Upper lobe of left lung (tissue), 4 donors: Measurements from ENCODE around the gene PDX1.

Experiments used
- EP300 ChIP-seq, 4 donors: sonication (generic); formaldehyde crosslinking; IDR thresholded peaks; one replicate each; pipeline ENCODE4 v1.5.1; 2017; ENCODE audit warnings: antibody characterized with exemption in 4 of 4, control low read depth in 2 of 4
- POLR2A ChIP-seq, 4 donors: fragments of 450-650 bp; IDR thresholded peaks; one replicate each; pipeline ENCODE4 v1.5.1; 2016 to 2017; ENCODE audit warnings: antibody characterized with exemption in 4 of 4, mild to moderate bottlenecking in 2 of 4
- POLR2AphosphoS5 ChIP-seq, 2 donors: sonication (generic); formaldehyde crosslinking; IDR thresholded peaks; one replicate each; pipeline ENCODE4 v1.5.1; 2017; ENCODE audit warnings: antibody characterized with exemption in 2 of 2
- TF ChIP-seq, protein P1 (sequence below), 6 experiments: fragments of 450-650 bp in 4 of 6; fragments of 200-600 bp in 2 of 6; sonication (generic) in 2 of 6; IDR thresholded peaks; one replicate each; pipeline ENCODE4 v1.5.1; 2016 to 2019; ENCODE audit warnings: antibody characterized with exemption in 6 of 6

DNA sequence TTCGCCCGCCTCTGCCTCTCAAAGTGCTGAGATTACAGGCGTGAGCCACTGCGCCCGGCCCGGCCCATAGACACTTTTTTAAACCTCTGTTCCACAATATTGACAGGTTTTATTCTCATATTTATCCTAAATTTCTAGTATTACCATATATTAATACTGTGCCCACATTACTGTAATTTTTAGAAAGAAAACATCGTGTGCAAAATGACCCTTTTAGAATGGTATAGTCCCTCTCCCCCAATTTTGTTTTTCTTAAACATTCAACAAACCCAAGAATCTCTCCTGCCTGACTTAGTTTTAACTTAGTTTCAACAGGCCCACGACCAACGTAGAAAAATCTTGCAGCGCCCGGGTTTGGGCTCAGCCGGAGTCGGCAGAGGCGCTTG lies 40.2 kb downstream of the PDX1 start:
- TF ChIP-seq, protein P1, sequence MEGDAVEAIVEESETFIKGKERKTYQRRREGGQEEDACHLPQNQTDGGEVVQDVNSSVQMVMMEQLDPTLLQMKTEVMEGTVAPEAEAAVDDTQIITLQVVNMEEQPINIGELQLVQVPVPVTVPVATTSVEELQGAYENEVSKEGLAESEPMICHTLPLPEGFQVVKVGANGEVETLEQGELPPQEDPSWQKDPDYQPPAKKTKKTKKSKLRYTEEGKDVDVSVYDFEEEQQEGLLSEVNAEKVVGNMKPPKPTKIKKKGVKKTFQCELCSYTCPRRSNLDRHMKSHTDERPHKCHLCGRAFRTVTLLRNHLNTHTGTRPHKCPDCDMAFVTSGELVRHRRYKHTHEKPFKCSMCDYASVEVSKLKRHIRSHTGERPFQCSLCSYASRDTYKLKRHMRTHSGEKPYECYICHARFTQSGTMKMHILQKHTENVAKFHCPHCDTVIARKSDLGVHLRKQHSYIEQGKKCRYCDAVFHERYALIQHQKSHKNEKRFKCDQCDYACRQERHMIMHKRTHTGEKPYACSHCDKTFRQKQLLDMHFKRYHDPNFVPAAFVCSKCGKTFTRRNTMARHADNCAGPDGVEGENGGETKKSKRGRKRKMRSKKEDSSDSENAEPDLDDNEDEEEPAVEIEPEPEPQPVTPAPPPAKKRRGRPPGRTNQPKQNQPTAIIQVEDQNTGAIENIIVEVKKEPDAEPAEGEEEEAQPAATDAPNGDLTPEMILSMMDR (IDR thresholded peaks at IDR 0.05): no peak
- TF ChIP-seq POLR2A (IDR thresholded peaks at IDR 0.05) (no peak), POLR2AphosphoS5 (IDR thresholded peaks at IDR 0.05) (no peak), EP300 (IDR thresholded peaks at IDR 0.05) (no peak)
